GM19023 (cell line): ENCODE measurements around the gene PCAT7.
"Not testable (repeated sequence)": the region's sequence is repeated elsewhere in the genome, so short reads cannot be mapped to it uniquely, and the experiment has no call there.

Experiments
- ATAC-seq: cut with Tn5 transposase; IDR thresholded peaks from one replicate; pipeline ENCODE4 v1.9.1; 2021; ENCODE audit warnings: mild to moderate bottlenecking, moderate library complexity; ENCODE audit not compliant: unreplicated experiment

The PCAT7 gene

DNA sequence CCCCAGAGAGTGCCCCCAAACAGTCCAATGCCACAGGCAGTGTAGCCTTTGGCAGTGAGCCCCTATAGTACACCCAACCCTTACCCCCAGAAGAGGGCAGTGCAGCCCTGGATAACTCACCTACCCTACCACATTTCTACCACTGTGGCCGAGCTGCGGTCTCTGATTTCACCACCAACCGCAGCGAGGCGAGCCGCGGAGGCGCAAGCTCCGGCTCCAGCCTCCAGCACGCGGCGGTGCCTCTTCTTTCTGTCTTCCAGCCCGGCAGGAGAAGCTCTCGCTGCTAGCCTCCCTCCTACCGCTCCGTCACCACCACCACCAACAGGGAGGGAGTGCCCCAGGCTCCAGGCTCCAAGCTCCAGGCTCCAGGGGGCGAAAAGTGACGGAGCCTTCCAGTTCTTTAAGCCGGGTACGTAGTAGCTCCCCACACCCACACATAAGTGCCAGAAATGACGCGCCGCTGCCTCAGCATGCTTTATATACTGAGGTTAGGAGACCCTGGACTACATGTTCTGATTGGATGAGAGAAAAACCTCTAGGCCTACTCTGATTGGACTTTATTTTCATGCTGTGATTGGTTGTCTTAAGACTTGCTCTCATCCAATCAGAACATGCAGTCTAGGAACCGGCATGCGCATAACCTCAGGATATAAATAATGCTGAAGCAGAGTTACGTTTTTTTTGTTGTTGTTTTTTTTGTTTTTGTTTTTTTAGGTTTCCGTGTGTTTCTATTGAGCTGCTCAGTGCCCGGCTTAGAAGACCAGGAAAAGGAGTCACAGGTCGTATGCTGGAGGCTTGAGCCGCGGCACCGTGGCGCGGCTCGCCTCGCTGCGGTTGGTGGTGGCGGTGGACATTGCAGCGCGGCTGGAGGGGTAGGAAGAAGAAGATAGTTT, at the start of gene PCAT7:
PCAT7 (plus strand) TSS at position 645 of the 893 bp plus-strand sequence.
- no peak for ATAC-seq

DNA sequence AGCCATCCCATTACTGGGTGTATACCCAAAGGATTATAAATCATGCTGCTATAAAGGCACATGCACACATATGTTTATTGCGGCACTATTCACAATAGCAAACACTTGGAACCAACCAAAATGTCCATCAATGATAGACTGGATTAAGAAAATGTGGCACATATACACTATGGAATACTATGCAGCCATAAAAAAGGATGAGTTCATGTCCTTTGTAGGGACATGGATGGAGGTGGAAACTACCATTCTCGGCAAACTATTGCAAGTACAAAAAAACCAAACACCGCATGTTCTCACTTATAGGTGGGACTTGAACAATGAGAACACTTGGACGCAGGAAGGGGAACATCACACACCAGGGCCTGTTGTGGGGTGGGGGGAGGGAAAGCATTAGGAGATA, 48.5 kb upstream of the PCAT7 start:
- not testable (repeated sequence) for ATAC-seq

DNA sequence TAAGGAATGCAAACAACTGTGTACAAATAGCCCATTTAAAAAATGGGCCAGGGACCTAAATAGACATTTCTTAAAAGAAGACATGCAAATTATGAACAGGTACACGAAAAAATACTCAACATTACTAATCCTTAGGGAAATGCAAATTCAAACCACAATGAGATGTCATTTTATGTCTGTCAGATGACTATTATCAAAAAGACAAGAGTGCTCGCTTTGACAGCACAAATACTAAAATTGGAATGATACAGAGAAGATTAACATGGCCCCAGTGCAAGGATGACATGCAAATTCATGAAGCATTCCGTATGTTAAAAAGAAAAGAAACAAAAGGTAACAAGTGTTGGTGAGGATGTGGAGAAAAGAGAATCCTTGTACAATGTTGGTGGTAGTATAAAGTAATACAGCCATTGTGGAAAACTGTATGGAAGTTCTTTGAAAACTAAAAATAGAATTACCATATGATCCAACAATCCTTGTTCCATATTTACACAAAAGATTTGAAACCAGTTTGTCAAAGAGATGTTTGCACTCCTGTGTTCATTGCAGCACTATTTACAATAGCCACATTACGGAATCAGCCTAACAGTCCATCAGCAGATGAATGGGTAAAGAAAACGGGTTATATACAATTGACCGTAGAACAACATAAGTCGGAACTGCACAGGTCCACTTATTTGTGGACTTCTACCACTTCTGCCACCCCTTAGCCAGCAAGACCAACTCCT, 47.2 kb upstream of the PCAT7 start:
- no peak for ATAC-seq

DNA sequence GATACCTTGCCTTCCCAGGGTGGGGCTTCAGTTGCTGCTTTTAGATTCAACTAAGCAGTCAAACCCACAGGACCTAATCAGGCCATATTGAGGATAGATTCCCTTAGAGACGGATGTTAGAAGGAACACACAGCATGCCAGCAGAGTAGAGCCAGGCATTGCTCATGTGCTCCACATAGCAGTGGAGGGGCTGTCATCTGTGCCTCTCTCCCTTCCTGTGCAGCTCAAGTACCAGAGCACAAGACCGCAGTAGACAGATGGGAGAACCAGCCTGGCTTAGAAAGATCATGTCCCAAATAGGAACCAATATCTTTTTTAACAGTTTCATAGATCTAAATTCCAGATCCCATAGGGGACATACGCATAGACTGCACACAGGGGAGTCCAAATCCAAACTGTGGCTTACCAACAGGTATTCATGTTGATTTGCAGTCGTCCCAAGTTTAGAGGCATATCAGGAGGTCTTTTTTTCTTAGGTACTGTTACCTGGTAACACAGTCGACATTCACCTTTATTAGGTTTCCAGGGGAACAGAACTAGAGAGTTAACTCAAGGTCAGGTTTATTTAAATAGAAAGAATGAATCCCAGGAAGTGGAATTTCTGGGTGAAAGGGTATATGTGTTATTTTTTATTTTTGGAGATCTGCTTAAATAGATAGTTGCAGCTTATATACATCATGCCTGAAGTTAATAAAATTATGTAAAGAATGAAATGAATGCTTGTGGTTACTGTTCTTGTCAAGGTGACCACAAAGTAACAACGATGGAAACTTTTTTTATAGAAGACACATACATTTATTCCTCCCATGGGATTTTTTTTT, 43.5 kb upstream of the PCAT7 start:
- no peak for ATAC-seq

DNA sequence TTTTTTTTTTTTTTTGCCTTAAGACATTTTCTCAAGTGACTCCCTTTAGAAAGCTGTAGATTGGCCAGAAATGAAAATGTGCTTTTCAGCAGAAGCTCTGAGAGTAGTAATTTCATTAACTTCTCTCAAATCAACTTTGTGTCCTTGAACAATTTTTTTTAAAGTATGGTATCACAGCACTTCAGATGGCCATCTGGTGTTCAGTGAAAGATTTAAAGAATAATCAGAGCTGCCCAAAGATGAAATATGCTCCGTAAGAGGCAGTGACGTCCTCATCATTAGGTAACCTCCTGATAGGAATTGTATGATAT, 43.0 kb upstream of the PCAT7 start:
- ATAC-seq, result no peak

DNA sequence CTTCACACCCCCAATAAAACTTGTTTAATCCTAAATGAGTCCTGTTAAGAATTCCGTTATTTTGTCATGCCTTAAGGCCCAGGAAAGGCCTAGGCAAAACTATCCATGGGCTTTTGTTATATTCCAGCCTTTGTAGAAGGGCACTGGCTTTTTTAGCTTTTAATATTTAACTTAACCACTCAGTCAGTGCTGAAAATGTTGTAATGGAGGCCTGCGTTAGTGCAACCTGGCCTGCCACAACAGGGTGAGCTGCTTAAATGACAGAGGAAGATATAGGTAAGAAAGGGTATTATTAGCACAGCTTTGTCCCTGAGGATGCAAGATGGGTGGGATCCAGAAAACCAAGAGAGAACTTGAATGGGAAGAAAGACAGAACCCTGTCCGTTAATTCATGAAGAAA, 40.2 kb upstream of the PCAT7 start:
- ATAC-seq, result no peak

DNA sequence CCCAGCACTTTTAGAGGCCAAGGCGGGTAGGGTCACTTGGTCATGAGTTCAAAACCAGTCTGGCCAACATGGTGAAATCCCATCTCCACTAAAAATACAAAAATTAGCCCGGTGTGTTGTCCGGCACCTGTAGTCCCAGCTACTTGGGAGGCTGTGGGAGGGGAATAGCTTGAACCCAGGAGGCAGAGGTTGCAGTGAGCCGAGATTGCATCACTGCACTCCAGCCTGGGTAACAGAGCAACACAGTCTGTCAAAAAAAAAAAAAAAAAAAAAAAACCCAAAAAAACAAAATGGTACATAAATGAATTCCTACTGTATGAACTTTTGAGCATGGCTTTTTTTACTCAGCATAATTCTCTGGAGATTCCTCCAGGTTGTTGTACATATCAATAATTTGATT, 37.6 kb upstream of the PCAT7 start:
- no peak for ATAC-seq

DNA sequence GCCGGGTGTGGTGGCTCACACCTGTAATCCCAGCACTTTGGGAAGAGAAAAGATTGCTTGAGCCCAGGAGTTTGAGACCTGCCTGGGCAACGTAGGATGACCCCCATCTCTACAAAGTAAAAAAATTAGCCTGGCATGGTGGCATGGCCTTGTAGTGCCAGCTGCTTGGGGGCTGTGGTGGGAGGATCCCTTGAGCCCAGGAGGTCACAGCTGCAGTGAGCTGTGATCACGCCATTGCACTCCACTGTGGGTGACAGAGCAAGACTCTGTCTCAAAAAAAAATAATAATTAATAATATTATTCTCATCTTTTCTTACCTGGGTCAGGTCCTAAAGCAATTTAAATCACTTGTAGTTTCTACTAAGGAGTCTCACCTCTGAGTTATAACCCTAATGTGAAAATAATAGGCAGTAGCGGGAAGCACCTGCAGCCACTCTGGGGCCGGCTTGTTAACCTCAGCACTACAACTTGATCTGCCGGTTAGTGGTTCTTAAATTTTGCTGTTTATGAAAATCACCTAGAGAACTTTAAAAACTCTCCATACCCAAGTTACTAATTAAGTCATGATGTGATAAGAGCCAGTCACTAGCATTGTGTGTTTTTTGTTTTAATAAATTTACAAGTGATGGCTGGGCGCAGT, 29.4 kb upstream of the PCAT7 start:
- no peak for ATAC-seq

DNA sequence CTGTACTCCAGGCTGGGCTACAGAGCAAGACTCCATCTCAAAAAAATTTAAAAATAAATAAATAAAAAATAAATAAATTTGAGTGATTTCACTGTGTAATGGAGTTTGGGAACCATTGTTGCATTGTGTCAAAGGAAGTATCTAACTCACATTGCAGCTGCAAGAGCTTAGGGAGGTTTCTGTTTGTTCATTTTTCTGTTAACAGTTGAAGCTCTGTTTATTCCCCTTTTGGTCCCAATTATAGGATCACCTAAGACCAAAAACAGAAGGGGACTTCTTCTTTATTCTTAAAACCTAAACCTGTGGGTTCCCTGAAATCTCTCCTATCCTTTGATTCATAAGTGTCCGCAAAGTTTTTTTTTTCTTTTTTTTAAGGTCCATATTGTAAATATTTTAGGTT, 28.6 kb upstream of the PCAT7 start:
- ATAC-seq, result no peak

DNA sequence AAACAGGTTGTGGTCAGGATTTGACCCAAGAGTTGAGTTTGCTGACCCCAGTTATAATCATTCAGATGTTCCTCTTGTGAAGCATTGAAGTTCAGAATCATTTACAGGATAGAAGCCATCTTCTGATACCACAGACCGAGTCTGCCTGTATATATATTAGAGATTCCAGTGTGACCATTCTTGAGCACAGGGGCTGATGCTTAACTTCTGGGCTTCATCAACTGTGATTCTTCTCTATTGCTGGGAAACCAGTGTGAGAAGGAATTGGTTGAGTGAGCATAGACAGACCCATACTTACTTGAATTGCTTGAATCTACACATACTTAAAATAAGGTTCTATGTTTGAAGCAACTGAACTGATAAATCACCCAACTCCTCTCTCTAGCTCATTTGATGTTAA, 27.9 kb upstream of the PCAT7 start:
- no peak for ATAC-seq

DNA sequence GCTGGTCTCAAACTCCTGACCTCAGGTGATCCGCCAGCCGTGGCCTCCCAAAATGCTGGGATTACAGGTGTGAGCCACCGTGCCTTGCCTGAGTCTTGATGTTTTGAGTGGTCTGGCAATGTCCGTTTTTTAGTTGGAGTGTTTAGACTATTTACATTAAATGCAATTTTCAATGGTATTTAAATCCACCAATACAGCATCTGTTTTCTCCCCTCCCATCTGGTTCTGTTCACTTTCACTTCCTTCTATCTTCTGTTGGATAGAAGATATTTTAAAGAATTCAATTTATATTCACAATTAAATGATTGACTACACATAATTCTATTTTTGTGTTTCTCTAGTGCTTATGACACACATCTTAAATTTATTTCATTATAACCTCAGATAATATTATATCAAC, 26.0 kb upstream of the PCAT7 start:
- ATAC-seq, result no peak

DNA sequence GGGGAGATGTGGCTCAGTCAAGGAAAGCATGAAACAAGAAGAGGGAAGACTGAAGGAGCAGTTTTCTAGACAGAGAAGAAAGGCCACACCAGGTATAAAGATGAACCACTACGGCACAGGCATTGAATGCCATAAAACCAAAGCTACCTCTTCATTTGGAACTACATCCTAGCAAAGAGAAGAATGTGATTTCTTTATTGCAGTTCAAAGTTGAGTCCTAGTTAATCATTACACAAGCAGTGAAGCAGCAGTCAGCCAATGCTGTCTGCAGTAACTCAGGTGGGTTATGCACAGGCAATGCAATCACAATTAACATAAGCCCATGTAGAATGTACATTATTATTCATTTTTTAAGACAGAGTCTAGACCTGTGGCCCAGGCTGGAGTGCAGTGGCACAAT, 21.7 kb upstream of the PCAT7 start:
- no peak for ATAC-seq

DNA sequence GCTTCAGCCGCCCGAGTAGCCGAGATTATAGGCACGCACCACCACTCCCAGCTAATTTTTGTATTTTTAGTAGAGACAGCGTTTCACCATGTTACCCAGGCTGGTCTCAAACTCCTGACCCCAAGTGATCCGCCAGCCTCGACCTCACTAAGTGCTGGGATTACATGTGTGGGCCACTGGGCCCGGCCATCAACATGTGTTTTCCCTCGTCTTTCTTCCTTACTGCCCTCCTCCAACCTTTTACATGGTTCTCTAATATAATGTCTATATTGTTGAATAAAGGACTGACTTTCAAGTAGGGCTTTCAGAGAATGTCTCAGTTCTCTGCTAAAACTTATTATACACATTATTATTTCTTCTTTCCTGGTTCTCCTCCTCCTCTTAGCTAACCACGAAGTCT, 21.3 kb upstream of the PCAT7 start:
- ATAC-seq, result no peak

DNA sequence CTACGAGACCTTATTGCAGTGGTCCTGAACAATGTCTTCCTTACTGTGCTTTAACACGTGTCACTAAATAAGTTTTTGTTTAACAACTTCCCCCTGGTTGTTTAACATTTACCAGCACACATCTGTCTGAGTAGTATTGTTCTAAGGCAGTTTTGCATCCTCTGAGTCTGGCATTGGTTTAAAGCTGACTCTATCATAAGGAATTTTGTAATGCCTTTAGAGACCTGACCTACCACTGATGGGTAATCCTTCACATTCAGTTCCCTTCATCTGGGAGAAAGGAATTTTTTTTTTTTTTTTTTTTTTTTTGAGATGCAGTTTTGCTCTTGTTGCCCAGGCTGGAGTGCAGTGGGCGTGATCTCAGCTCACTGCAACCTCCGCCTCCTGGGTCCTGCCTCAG, 20.0 kb upstream of the PCAT7 start:
- ATAC-seq, result no peak

DNA sequence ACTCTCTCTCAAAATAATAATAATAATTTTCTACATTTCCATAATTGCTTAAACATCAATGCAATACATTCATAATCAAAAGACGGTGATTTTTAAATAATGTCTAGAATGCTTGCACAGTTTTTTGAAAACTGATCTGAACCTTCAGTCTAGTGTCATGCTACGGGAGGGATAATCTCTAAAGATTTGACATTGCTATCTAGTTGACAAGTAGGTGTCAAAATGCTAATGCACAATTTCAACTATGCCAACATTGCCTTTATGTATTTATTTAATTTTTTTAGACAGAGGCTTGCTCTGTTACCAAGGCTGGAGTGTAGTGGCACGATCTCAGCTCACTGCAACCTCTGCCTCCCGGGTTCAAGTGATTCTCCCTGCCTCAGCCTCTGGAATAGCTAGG, 16.0 kb upstream of the PCAT7 start:
- ATAC-seq, result no peak

DNA sequence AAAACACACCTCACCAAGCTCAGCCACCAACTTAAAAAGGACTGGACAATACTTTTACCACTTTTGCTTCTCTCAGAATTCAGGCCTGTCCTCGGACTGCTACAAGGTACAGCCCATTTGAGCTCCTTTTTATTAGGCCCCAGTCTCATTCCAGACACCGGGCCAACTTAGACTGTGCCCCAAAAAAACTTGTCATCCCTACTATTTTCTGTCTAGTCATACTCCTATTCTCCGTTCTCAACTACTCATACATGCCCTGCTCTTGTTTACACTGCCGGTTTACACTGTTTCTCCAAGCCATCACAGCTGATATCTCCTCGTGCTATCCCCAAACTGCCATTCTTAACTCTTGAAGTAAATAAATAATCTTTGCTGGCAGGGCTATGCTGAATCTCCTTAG, 10.5 kb upstream of the PCAT7 start:
- not testable (repeated sequence) for ATAC-seq

DNA sequence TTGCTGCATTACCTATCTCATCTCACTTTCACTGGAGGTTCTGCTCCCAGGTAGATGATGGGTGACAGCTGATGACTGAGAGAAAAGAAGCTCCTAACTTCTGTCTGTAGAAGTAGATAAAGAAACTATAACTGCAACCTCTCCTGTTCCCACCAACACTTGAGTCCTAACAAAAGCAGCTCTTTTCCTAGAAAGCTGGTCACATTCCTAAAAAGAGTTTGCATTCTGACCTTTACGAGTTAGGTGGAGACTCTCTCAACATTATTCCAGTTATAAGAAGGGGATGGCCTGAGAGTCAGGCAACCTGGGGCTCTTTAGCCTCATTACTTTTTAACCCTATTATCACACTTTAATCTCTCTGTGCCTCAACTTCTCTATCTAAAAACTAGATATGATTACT, 8.9 kb upstream of the PCAT7 start:
- ATAC-seq, result no peak

DNA sequence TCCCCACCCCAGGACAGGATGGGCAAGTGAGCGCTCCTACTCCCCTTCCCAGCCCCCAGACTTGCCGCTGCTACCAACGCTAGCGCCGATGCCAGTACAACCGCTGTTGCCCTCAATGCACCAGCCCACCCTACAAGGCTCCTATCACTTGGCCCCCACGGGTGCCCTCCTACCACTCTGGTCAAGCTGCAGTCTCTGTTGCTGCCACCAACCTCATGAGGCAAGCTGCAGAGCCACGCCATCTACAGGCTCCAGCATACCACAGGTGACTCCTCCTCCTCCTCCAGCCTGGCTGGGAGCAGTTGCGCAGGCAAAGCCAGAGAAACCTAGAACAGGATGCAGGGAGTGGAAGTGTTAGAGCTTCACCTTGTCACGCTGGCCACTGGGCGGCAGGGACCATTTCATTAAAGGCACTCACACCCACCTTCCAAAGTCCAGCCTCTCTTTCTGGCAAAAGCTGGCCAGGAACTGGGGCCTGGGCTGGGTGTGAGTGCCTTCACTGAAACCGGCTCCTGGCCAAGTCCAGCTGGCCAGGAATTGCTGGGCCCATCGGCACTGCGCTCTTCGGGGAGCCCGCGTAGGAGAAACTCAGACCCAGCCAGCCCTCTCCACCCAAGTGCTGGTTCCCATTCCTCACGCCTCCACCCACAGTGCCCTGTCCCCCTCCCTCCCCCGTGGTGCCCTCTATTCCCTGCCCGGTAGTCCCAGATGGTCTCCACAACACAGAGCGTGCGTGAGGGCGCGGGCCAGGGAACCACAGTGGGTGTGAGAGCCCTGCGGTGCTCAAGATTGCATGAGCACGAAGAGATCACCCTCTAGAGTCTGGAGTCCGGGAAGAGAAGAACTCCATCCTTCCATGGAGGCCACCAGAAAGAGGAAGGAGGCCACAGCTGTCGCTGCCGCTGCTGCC, 1.6 kb upstream of the PCAT7 start:
- no peak for ATAC-seq

DNA sequence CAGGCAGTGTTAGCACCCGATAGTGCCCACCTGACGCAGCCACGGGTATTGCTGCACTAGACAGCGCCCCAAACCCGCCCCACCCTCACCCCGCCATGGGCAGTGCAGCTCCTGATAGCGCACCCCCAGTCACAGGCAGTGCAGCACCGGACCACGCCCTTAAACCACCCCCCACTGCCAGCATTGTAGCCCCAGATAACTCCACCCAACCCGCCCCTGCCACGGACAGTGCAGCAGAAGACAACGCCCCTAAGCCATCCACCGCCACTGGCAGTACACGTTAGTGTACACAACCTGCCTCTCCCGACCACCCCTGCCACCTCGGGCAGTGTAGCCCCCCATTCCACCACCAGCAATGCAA, 825 bp upstream of the PCAT7 start:
- no peak for ATAC-seq

DNA sequence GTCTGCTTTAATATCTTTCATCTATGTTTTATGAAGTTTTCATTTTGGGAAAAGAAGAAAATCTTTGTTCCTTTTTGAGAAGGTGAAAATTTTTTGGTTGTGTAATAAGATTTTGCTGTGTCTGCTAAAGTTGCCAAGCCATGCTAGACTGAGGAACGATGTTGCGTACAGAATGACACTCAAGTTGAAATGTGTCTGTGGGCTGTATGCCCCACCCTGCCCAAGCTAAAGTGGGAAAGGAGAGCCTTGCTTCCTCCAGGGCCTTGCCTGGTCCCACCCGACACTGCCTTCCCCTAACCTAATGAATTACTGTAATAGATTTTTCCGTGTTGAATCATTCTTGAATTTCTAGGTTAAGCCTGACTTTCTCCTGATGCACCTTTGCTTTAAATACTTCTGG, 2.5 kb downstream of the PCAT7 start:
- no peak for ATAC-seq
